ENCODE data around the gene CCL13. TPM values are rescaled to one million over a fixed set of nuclear protein-coding genes. Genes with fewer than 3 reads are reported as not detected.
"Not testable (repeated sequence)": the region's sequence is repeated elsewhere in the genome, so short reads cannot be mapped to it uniquely, and the experiment has no call there.

Gene CCL13
- total RNA-seq: not detected

DNA sequence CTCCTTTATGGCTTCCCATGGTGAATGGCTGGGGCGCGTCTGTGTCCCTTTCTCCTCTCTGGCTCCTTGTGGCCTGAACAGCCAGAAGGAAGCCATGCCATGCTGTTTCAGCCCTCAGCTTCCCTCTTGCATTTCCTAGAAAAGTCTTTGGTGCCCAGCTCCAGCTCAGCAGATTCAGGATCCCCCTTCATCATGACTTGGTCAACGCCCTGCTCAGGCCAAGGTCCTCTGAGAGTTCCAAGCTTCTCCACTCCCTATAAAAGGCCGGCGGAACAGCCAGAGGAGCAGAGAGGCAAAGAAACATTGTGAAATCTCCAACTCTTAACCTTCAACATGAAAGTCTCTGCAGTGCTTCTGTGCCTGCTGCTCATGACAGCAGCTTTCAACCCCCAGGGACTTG is at the start of gene CCL13:
Gene CCL13 (plus strand): TSS at position 287 of the 400 bp plus-strand sequence. CDS start 47 bp downstream, at position 334.
- H3K4me1 Mint-ChIP-seq: no peaks in the 10 kb centered on the region
- no peak within 1 kb of the TSS for H3K27ac Mint-ChIP-seq
- no peak for ATAC-seq (replicated peaks)
- H3K4me3 Mint-ChIP-seq: no peak within 1 kb of the TSS
- H3K27me3 Mint-ChIP-seq: peaks cover 27% of the 10 kb centered on the region
- no peaks in the 10 kb centered on the region for H3K9me3 Mint-ChIP-seq
- no peaks in the 10 kb centered on the region for H3K36me3 Mint-ChIP-seq (ENCODE audit: low read depth)

DNA sequence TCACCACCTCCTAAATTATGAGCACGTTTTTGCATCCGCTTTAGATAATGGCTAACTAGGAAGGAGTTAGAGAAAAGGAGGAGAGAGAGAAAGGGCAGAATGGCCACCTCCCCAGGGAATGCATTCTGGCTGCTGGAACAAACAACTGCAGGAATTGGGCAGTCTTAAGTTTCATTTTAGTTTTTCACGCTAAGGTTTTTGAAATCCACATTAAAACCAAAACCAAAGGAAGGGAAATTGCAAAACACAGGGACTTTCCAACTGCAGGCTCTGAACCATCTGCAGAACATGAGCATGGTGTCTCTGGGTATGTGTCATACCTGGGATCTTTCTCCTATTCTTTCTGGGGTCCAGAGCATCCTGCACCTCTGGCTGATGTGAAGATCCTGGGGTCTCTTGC is 49.2 kb upstream of the CCL13 start:
- ATAC-seq (replicated peaks): no peak
- H3K4me3 Mint-ChIP-seq: no peak overlapping the region
- no peaks in the 10 kb centered on the region for H3K4me1 Mint-ChIP-seq
- no peaks in the 10 kb centered on the region for H3K36me3 Mint-ChIP-seq (ENCODE audit: low read depth)
- H3K9me3 Mint-ChIP-seq: no peaks in the 10 kb centered on the region
- H3K27ac Mint-ChIP-seq: no peak overlapping the region
- peaks cover 19% of the 10 kb centered on the region for H3K27me3 Mint-ChIP-seq

DNA sequence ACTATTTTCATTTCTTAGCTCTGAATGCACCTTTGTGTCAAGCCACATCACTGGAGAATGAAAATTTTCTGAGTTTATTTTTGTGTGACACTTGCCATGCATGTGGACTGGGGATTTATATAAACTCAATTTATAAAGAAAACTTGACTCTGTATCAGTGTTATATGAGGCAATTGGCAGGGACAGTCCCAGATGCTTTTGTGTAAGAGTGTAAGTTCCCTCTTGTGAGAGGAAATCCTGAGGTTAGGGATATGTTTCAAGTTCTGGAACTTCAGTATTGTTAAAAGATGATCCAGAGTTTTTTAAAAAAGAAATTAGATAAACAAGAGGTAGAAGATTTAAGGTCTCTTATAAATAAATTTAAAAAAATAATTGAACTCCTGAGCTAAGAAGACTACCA is 47.9 kb upstream of the CCL13 start:
- no peaks in the 10 kb centered on the region for H3K9me3 Mint-ChIP-seq
- no peak overlapping the region for H3K4me3 Mint-ChIP-seq
- H3K36me3 Mint-ChIP-seq (ENCODE audit: low read depth): no peaks in the 10 kb centered on the region
- no peaks in the 10 kb centered on the region for H3K4me1 Mint-ChIP-seq
- H3K27me3 Mint-ChIP-seq: peaks cover 28% of the 10 kb centered on the region
- ATAC-seq (replicated peaks): no peak
- no peak overlapping the region for H3K27ac Mint-ChIP-seq

DNA sequence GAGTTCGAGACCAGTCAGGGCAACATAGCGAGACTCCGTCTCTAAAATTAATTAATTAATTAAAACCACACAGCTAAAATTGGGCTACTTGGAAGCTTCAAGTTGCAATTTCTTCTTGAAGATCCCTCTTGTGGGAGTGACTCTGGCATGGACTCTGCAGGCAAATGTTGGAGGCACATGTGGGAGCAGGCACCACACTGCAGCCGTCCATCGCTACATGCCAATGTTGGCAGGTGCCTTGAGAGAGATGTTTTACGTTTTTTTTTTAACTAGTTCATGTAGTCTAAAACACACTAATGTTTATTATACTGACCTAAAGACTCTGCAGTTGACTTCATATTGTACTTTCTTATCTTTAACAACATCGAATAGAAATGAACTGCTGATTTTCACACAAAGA is 45.0 kb upstream of the CCL13 start:
- no peaks in the 10 kb centered on the region for H3K9me3 Mint-ChIP-seq

DNA sequence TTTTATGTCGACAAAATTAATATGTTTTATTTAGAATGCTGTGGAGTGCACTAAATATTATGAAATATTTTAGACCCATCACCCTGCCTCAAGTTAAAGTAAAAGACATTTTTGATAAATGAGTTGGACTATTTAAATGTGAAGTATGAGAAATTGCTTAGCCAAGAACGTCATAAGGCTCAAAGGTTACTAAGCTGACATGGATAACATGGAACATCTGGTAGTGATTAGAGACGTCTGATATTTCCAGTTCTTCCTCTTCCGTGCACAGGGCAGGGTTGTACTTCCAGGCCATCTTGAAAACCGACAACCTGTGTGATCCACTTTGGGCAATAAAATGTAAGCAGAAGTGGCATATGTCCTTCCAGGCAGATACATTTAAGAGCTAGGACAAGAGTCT is 44.2 kb upstream of the CCL13 start:
- Mint-ChIP-seq H3K36me3 (ENCODE audit: low read depth) (no peaks in the 10 kb centered on the region), H3K9me3 (no peaks in the 10 kb centered on the region), H3K4me1 (no peaks in the 10 kb centered on the region), H3K27me3 (peaks cover 34% of the 10 kb centered on the region), H3K4me3 (no peak overlapping the region), H3K27ac (no peak overlapping the region)
- ATAC-seq (replicated peaks): no peak

More for the DNA sequence above, 45.0 kb upstream of the CCL13 start:
- Mint-ChIP-seq H3K27ac (no peak overlapping the region), H3K36me3 (ENCODE audit: low read depth) (no peaks in the 10 kb centered on the region), H3K4me1 (no peaks in the 10 kb centered on the region), H3K4me3 (no peak overlapping the region), H3K27me3 (peaks cover 31% of the 10 kb centered on the region)
- no peak for ATAC-seq (replicated peaks)

DNA sequence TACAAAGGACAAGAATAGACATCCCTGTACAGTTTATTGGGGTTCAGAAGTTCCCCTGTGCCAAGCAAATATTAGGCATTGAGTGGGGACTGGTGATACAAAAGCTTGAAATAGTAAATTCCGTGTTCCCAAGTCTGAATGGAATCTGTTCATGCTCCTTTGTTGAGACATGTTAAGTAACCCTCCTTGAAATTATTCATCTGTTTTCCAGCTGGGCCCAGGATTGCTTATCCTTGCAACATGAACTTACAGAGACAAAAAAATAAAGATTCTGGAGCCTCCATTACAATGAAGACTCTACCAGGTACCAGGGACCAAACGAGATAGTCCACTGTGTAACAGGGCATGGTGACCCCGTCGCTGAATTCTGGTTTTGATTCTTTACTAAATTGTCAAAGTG is 43.1 kb upstream of the CCL13 start:
- Mint-ChIP-seq H3K27me3 (peaks cover 33% of the 10 kb centered on the region), H3K4me3 (no peak overlapping the region), H3K9me3 (no peaks in the 10 kb centered on the region), H3K27ac (no peak overlapping the region), H3K36me3 (ENCODE audit: low read depth) (no peaks in the 10 kb centered on the region), H3K4me1 (no peaks in the 10 kb centered on the region)
- ATAC-seq (replicated peaks): no peak

DNA sequence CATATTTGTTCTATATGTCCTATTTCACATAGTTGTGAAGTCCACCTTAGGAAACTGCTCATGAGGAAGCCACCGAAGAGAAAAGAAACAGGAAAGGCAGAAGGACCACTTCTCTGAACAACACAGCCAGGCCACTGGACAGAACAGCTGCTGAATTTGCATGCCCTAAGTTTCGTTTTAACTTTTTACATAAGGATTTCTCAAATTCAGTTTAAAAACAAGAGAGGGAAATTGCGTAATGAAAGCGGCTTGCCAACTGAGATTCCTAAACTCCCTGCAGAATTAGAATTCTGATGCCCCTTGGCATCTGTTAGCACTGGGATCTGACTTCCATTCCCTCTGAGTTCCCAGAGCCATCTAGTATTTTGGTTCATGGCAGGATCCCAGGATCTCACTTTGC is 42.0 kb upstream of the CCL13 start:
- H3K36me3 Mint-ChIP-seq (ENCODE audit: low read depth): no peaks in the 10 kb centered on the region
- H3K4me1 Mint-ChIP-seq: no peaks in the 10 kb centered on the region
- no peaks in the 10 kb centered on the region for H3K9me3 Mint-ChIP-seq
- H3K4me3 Mint-ChIP-seq: no peak overlapping the region
- ATAC-seq (replicated peaks): no peak
- peaks cover 32% of the 10 kb centered on the region for H3K27me3 Mint-ChIP-seq
- H3K27ac Mint-ChIP-seq: no peak overlapping the region

DNA sequence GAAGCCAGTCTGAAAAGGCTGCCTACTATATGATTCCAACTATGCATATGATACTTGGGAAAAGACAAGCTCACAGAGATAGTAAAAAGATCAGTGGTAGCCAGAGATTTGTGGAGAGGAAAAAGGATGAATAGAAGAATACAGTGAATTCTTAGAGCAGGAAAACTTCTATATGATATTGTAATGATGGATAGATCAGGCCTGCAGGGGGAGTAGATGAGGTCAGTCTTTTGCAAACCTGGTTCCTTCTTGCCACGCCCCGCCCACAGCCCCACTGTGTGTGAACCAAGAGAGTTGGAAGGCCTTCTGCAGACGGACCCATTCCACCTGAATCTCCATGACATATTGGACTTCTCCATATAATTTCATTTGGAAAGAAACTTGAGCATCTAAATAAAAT is 37.8 kb upstream of the CCL13 start:
- H3K36me3 Mint-ChIP-seq (ENCODE audit: low read depth): no peaks in the 10 kb centered on the region
- H3K4me3 Mint-ChIP-seq: no peak overlapping the region
- peaks cover 30% of the 10 kb centered on the region for H3K27me3 Mint-ChIP-seq
- no peak for ATAC-seq (replicated peaks)
- no peaks in the 10 kb centered on the region for H3K4me1 Mint-ChIP-seq
- H3K9me3 Mint-ChIP-seq: no peaks in the 10 kb centered on the region
- no peak overlapping the region for H3K27ac Mint-ChIP-seq

DNA sequence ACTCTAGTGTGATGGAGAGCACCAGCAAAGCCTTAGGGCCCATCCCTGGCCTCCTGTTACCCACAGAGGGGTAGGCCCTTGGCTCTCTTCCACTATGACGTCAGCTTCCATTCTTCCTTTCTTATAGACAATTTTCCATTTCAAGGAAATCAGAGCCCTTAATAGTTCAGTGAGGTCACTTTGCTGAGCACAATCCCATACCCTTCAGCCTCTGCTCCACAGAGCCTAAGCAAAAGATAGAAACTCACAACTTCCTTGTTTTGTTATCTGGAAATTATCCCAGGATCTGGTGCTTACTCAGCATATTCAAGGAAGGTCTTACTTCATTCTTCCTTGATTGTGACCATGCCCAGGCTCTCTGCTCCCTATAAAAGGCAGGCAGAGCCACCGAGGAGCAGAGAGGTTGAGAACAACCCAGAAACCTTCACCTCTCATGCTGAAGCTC is 37.2 kb upstream of the CCL13 start, which contains the start of gene CCL8:
Gene CCL8 (plus strand): TSS at position 397 of the 445 bp plus-strand sequence. CDS start 67 bp downstream, outside the sequence.
- H3K4me3 Mint-ChIP-seq: no peak within 1 kb of the TSS
- no peaks in the 10 kb centered on the region for H3K9me3 Mint-ChIP-seq
- no peak within 1 kb of the TSS for H3K27ac Mint-ChIP-seq
- no peaks in the 10 kb centered on the region for H3K36me3 Mint-ChIP-seq (ENCODE audit: low read depth)
- no peaks in the 10 kb centered on the region for H3K4me1 Mint-ChIP-seq
- peaks cover 26% of the 10 kb centered on the region for H3K27me3 Mint-ChIP-seq
- ATAC-seq (replicated peaks): no peak

DNA sequence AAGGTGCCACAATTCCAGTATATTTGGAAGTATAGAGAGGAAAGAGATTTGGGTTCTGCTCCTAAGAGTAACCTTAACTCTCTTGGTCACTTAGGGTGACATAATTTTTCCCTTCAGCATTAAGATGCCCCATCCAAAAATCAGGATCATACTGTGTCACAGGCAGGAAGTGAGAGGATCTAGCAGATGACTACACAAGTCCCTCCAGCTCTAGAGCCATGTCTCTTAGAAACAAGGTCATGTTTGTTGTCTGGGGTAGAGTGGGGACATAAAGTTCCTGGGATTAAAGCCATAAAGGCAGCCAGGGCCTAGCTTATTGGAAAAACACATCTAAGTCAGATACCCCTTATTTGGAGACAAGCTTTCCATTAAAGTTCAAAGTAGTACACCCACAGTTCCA is 34.3 kb upstream of the CCL13 start:
- no peak for ATAC-seq (replicated peaks)
- Mint-ChIP-seq H3K9me3 (peaks cover 6% of the 10 kb centered on the region), H3K27ac (no peak overlapping the region), H3K4me3 (no peak overlapping the region), H3K36me3 (ENCODE audit: low read depth) (no peaks in the 10 kb centered on the region), H3K4me1 (no peaks in the 10 kb centered on the region), H3K27me3 (peaks cover 29% of the 10 kb centered on the region)

DNA sequence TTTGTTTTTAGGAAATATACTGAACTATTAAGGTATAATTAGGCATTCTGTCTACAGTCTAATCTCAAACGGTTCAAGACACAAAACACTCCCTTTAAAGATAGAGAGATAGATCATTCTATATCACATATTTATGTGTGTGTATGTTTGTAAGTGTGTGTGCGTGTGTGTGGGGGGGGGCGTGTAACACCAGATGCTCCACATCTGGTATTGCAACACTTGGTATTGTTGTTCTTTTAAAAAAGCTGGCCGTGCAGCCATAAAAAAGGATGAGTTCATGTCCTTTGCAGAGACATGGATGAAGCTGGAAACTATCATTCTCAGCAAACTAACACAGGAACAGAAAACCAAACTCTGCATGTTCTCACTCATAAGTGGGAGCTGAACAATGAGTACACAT is 28.7 kb upstream of the CCL13 start:
- ATAC-seq (replicated peaks); H3K36me3 Mint-ChIP-seq (ENCODE audit: low read depth); H3K27ac Mint-ChIP-seq; H3K4me1 Mint-ChIP-seq; H3K9me3 Mint-ChIP-seq; H3K4me3 Mint-ChIP-seq: not testable (repeated sequence)
- peaks cover 32% of the 10 kb centered on the region for H3K27me3 Mint-ChIP-seq

DNA sequence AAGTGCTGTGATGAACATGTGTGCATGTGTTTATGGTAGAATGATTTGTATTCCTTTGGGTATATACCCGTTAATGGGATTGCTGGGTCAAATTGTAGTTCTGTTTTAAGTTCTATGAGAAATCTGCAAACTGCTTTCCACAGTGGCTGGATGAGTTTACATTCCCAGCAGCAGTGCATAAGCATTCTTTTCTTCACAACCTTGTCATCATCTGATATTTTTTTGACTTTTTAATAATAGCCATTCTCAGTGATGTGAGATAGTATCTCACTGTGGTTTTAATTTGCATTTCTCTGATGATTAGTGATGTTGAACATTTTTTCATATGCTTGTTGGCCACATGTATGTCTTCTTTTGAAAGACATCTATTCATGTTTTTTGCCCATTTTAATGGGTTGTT is 18.6 kb upstream of the CCL13 start:
- H3K36me3 Mint-ChIP-seq (ENCODE audit: low read depth): no peaks in the 10 kb centered on the region
- no peak for ATAC-seq (replicated peaks)
- H3K4me3 Mint-ChIP-seq: no peak overlapping the region
- H3K27me3 Mint-ChIP-seq: peaks cover 42% of the 10 kb centered on the region
- H3K27ac Mint-ChIP-seq: no peak overlapping the region
- H3K9me3 Mint-ChIP-seq: peaks cover 8% of the 10 kb centered on the region
- no peaks in the 10 kb centered on the region for H3K4me1 Mint-ChIP-seq

DNA sequence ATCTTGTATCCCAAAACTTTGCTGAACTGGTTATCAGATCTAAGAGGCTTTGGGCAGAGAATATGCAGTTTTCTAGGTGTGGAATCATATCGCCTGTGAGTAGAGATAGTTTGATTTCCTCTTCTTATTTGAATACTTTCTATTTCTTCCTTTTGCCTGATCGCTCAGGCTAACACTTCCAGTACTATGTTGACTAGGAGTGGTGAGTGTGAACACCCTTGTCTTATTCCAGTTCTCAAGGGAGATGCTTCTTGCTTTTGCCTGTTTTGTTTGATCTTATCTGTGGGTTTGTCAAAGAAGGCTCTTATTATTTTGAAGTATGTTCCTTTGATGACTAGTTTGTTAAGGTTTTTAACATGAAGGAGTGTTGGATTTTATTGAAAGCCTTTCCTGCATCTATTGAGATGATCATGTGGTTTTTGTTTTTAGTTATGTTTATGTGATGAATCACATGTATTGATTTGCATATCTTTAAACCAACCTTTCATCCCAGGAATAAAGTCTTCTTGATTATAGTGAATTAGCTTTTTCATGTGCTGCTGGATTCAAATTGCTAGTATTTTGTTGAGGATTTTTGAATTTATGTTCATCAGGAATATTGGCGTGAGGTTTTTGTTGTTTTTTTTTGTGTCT is 17.0 kb upstream of the CCL13 start:
- Mint-ChIP-seq H3K27me3 (peaks cover 44% of the 10 kb centered on the region), H3K4me1 (no peaks in the 10 kb centered on the region), H3K27ac (no peak overlapping the region), H3K4me3 (no peak overlapping the region), H3K36me3 (ENCODE audit: low read depth) (no peaks in the 10 kb centered on the region), H3K9me3 (peaks cover 8% of the 10 kb centered on the region)
- ATAC-seq (replicated peaks): no peak

DNA sequence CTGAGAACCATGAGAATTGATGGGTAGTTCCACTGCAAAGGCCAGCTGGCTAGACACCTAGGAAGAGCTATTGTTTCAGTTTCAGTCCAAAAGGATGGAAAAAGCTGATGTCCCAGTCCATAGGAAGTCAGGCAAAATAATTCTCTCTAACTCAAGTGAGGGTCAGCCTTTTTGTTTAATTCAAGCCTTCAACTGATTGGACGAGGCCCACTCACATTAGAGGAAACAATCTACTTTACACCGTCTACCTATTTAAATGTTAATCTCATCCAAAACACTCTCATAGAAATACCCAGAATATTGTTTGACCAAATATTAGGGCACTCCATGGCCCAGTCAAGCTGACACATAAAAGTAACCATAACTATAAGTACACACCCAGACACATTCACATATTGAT is 14.4 kb upstream of the CCL13 start:
- Mint-ChIP-seq H3K4me1 (no peaks in the 10 kb centered on the region), H3K4me3 (no peak overlapping the region), H3K27me3 (peaks cover 44% of the 10 kb centered on the region), H3K27ac (no peak overlapping the region), H3K36me3 (ENCODE audit: low read depth) (no peaks in the 10 kb centered on the region), H3K9me3 (peaks cover 4% of the 10 kb centered on the region)
- no peak for ATAC-seq (replicated peaks)

DNA sequence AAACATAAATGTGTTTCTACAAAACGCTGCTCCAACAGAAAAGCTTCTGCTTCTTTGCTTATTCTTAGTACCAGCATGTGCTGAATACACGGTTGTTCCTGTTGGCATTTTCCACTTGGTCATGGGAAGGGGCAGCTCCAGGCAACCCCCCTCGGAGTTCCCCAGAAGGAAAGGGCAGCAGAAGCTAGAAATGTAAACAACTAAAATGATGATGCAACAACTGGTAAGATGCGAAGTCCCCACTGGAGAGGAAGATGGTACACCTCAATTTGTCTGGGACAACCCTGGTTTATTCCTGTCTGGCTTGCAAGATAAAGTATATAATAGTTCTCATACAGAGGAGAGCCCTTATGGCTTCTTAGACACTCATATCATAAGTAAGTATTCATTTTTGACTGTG is 9.2 kb upstream of the CCL13 start:
- H3K36me3 Mint-ChIP-seq (ENCODE audit: low read depth): no peaks in the 10 kb centered on the region
- ATAC-seq (replicated peaks): no peak
- no peaks in the 10 kb centered on the region for H3K9me3 Mint-ChIP-seq
- H3K4me1 Mint-ChIP-seq: no peaks in the 10 kb centered on the region
- H3K27me3 Mint-ChIP-seq: peaks cover 48% of the 10 kb centered on the region
- H3K27ac Mint-ChIP-seq: no peak overlapping the region
- no peak overlapping the region for H3K4me3 Mint-ChIP-seq

DNA sequence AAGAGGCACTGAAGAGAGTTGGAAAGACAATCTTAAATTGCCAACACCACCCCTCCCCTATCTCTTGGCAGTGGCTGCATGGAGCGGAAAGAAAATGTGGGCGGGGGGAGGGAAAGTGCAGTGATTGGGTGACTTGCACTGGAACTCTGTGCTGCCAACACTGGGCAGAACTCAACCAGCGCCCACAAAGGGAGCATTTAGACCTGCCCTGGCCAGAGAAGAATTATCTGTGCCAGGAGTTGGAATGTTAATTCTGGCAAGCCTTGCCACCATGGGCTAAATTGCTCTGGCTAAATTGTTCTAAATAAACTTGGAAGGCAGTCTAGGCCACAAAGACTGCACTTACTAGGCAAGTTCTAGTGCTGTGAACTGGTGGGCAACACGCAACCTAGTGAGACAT is 6.5 kb upstream of the CCL13 start:
- Mint-ChIP-seq H3K9me3 (no peaks in the 10 kb centered on the region), H3K27me3 (peaks cover 43% of the 10 kb centered on the region), H3K36me3 (ENCODE audit: low read depth) (no peaks in the 10 kb centered on the region), H3K4me1 (no peaks in the 10 kb centered on the region), H3K4me3 (no peak overlapping the region), H3K27ac (no peak overlapping the region)
- ATAC-seq (replicated peaks): no peak
